ENCODE measurements around the gene UMODL1.

DNA sequence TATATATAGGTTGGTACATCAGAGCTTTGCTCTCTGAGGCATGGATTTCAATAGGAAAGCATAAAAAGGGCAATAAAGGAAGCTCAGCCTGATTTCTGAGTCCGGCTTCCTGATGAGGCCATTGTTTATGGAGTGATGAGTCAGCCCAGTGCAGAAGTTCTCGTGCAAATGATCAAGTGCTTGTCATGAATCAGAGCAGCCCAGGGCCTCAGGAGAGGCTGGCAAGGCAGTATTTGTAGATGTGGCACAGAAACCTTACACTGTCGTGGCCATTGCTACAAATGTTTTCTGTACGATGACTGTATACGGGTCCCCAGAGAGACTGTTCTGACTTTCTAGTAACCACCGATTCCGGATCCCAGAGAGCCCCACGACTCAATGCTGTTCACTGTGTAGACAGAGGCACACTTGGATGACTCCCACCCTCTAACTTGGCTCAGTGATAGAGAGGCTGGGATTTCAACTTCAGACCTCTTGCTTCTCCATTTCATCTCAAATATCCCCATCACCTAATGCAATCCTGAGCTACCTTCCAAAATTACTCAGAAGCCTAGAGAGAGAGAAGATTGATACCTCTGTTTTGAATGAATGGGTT, 26.8 kb downstream of the UMODL1 start:
- TF ChIP-seq CTCF (conservative IDR thresholded peaks at IDR 0.05 in 1 of 2, IDR thresholded peaks at IDR 0.05 in 1 of 2; ENCODE audit: low read depth in 1 of 2, low read length in 2 of 2) (no peak), EZH2 (IDR thresholded peaks at IDR 0.05; ENCODE audit: low read length, missing control alignments) (no peak)

Measured in fibroblast of lung (primary cell).